GM19240 (cell line): Measurements from ENCODE around the gene ATPAF1.
"Not testable (repeated sequence)": the region's sequence is repeated elsewhere in the genome, so short reads cannot be mapped to it uniquely, and the experiment has no call there.

Experiments
- DNase-seq: peaks from one replicate; pipeline ENCODE4 v3.0.0; 2011; ENCODE audit warnings: low spot score; ENCODE audit not compliant: insufficient read length

Gene ATPAF1, protein sequence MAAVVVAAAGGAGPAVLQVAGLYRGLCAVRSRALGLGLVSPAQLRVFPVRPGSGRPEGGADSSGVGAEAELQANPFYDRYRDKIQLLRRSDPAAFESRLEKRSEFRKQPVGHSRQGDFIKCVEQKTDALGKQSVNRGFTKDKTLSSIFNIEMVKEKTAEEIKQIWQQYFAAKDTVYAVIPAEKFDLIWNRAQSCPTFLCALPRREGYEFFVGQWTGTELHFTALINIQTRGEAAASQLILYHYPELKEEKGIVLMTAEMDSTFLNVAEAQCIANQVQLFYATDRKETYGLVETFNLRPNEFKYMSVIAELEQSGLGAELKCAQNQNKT

DNA sequence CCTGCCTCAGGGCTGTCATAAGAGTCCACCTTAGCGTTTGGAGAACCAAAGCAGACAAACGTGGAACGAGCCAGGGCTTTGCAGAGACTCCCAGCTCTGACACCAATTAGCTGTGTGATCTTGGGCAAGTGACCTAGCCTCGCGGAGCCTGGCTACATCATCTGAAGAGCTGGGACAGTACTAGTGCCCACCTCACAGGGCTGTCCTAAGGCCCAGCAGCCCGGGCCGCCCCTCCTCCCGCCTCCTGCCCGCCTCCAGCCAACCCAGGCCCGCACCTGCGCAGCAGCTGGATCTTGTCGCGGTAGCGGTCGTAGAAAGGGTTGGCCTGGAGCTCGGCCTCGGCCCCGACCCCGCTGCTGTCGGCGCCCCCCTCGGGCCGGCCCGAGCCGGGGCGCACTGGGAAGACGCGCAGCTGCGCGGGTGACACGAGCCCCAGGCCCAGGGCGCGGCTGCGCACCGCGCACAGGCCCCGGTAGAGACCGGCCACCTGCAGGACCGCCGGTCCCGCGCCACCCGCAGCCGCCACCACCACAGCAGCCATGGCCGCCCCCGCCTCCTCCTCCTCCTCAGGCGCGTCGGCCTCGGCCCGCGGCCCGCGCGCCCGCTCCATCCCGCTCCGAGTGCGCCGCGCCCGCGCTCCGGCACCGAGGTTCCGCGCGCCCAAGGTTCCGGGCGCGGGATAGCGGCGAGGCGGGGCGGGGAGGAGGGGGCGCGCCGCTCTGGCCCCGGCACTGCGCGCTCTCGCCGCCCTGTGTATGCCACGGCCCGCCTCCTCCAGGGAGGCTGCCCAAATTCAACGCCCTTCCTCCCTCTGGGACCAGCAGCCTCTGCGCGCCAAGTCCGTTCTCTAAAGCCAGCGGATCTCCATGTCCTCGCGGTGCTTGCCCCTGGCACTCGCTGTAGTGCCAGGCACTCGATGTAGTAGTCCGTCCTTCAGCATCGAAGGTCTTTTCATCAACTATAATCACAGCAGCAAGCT is at the start of gene ATPAF1:
ATPAF1 (minus strand) TSS at position 583 of the 979 bp plus-strand sequence; CDS start at position 541, 42 bp downstream.
- DNase-seq: peak; percentile 59

DNA sequence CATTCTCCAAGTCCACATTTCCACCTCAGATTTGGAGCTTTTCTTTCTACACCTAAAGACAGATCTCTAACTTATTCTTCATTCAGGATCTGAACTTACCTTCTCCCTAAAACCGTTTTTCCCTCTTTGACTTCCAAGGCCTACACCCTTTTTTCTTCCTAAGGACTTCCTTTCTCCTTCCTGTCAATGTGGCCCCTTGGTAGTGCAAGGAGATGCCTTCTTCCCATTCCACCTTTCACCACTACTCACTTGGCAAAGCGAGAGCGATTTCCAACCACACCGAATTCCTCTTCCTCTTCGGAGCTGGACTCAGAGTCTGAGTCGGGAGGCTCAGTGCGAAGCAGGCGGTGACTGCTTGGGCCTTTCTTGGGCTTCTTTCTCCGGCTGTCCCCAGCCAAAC is 49.5 kb upstream of the ATPAF1 start:
- no peak for DNase-seq

DNA sequence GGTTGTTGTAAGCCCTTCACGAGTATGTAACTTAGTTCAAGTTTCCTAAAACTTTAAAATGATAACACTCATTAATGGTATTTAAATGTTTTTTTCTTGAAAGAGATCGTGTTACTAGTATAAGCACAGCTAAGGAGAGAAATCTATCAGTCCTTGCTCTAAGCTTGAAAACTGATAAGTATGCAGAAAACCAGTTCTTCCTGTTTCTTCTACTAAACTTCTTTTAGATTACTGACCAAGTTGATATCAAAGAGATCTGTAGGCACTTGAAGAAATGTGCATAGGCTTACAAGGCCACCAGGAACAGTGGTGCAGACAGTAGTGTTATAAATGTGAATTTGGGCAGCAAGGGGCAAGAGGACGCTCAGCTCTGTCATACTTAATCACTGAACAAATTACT is 46.8 kb upstream of the ATPAF1 start:
- DNase-seq: no peak

DNA sequence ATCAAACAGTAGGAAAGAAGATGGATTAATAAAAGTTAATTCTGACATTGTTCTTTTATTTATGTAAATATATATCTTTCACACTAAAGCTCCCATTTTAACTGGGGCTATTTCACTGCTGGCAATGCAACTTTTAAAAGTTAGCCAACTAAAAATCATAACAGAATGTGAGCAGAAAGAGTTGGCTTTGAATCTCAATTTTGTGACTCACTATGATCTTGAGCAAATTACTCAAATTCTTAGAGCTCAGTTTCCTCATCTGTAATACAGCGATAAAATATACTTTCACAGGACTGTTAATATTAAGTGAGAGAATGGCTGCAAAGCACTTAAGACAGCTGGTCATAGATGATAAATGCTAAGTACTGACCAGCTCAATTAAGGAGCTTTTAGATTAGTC is 40.0 kb upstream of the ATPAF1 start:
- DNase-seq: no peak

DNA sequence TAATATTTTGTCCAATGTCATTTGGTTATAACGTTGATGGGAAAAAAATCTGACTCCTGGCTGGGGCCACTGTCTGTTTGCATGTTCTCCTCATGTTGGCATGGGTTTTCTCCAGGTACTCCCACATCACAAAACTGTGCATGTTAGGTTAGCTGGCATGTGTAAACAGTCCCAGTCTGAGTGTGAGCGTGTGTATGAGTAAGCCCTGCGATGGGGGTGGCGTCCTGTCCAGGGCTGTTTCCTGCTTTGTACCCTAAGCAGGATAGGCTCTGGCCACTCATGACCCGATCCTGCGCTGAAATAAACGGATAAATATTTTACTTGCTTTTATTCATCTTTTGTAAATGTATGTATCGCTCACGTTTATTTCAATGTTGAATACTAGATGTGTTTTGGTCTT is 37.2 kb upstream of the ATPAF1 start:
- no peak for DNase-seq

DNA sequence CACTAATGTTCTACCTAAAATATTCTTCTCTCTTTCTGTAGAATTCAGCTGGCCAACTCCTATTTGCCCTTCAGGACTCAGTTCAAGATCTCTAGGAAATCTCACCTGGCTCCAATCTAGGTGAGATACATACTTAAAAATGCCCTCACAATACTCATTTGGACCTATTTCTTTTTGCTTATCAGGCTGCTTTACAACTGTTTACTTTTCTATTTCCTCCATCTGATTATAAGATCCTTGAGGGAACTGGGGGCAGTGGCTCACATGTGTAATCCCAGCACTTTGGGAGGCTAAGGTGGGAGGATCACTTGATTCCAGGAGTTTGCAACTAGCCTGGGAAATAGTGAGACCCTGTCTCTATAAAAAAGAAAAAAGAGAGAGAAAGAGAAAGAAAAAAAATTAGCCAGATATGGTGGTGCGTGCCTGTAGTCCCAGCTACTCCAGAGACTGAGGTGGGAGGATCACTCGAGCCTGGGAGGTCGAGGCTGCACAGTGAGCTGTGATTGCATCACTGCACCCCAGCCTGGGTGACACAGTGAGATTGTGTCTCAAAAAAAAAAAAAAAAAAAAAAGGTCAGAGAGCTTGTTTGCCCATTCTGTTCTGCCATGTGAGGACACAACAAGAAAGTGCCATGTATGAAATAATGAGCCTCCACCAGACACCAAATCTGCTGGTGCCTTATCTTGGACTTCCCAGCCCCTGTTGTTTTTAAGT is 35.9 kb upstream of the ATPAF1 start:
- DNase-seq: no peak

DNA sequence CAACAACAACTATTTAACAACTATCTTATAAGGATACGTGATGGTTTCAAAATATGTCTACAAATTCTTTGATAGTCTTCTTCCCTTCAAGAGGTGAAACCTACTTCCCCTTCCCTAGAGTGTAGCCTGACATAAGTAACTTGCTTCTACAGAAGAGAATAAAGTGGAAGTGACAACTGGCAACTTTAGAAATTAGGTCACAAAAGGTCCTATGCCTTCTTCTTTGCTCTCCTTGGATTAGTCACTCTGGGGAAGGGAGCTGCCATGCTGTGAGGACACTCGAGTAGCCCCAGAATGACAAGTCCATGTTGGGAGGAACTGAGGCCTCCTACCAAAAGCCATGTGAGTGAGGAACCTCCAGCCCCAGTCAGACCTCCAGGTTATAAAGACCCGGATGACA is 31.5 kb upstream of the ATPAF1 start:
- DNase-seq: no peak

DNA sequence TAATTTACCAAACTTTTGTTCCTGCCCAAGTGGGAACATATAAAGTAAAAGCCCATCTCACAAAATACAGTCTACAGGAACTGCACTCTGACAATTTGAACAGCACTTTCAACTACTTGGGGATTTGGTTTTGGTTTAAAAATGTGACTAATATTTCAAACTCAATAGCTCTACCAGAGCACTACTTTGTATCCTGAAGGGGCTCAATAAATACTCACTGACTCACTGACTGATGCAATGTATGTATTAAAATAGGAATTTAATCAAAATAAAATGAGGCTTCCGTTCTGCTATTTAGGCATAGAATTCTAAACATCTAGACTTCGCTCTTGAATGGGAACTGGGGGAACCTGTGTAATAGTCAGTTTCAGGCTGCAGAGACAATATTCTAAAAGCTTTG is 28.9 kb upstream of the ATPAF1 start:
- DNase-seq: no peak

DNA sequence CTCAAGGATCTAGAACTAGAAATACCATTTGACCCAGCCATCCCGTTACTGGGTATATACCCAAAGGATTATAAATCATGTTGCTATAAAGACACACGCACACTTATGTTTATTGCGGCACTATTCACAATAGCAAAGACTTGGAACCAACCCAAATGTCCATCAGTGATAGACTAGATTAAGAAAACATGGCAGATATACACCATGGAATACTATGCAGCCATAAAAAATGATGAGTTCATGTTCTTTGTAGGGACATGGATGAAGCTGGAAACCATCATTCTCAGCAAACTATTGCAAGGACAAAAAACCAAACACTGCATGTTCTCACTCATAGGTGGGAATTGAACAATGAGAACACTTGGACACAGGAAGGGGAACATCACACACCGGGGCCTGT is 26.5 kb upstream of the ATPAF1 start:
- not testable (repeated sequence) for DNase-seq

DNA sequence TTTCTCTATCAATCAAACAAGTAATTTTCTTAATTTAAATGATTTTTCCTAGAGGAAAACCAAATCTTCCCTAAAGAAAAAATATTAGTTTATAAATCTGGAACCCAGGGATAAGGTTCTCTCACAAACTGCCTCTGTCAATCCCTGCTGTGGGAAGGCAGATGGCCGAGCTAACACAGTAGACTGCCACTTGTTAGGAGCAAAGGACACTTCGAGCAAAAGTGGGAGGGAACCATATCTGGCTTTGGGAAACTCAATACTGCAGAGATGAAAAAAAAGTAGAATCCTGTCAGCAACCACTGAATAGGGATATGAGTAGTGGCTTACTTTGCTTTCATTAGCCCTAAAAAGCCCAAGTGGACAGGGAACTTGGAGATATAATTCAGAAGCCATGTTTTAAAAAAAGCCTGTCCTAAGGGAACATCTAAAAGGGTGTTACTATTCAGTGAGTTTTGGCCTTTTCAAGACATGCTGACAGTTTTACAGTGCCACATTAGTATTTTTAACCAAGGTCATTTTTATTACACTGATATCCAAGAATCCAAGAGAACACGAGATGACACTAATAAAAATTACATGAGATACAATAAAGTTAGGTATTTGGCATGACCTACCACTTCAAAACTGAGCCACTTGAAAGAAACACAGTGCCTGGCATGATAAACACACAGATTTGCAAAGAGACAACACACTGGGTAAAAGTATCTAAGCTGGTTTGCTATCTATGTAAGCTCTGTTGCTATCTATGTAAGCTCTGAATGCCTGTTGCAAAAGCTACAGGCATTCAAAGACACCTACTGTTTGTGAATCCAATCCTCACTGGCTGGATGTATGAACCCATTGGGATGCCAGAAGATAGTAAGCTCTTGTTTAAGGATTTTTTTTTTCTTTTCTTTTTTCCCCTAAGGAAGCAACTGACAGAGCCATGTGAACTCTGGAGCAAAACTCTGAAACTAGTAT is 24.9 kb upstream of the ATPAF1 start:
- DNase-seq: no peak

DNA sequence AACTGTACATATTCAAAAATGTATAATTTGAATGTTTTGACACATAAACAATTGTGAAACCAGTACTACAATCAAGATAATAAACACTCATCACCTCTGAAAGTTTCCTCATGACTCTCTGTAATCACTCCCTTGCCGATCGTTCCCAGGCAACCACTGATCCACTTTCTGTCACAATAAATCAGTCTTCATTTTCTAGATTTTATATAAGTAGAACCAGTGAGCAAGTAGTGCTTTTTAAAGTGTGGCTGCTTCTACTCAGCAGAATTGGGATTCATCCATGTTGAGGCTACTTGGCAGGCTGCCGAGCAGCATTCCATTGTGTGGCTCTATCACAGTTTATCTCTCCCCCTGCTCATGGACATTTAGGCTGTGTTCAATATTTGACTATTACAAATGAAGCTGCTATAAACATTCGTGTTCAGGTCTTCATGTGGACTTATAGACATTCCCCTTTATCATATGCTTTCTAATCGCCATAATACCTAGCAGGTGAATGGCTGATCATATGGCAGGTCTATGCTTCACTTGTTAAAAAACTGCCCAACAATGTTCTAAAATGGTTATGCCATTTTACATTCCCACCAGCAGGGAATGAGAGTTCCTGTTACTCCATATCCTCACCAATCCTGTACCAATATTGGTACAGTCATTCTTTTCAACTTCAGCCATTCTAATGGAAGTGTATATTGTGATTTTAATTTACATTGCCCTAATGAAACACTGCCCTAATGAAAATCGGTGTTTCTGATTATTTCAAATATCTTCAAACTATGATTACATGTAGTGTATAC is 24.0 kb upstream of the ATPAF1 start:
- no peak for DNase-seq

DNA sequence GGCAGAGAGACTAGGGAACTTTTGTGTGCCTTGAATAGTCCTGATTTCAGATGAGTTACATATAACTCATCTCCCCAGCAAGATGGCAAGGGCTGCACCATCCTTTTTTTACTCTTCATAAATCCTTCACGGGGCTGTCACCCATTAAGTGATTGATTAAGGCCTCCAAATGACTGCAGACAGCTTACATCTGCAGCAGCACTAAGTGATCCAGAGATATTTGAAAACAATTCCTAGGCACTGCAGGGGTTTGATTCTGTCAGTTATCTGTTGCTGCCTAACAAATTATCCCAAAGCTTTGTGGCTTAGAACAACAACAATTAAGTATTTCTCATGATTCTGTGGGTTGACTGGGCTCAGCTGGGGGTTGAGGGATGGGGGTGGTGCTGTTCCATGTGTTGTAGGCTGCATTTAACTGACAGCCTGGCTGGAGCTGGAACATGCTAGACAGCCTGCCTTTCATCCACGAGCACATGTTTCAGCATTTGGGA is 22.8 kb upstream of the ATPAF1 start:
- DNase-seq: no peak

DNA sequence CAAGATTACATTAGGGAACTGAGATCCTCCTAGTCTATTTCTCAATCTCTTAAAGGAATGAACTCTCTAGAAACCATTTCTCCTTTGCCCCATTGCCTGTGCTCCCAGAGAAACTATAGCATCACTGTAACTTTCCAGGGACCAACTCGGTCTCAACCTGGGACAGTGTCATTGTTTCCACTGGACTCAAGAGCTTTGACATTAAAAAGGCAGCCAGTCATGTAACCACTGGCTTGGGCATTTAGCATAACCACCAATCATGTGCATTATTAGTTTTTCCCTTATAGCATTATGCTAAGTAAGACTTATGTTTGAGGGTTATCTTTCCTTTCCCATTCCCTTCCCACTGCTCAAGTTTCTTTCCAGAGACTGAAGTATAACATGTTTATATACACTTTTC is 21.7 kb upstream of the ATPAF1 start:
- DNase-seq: no peak

DNA sequence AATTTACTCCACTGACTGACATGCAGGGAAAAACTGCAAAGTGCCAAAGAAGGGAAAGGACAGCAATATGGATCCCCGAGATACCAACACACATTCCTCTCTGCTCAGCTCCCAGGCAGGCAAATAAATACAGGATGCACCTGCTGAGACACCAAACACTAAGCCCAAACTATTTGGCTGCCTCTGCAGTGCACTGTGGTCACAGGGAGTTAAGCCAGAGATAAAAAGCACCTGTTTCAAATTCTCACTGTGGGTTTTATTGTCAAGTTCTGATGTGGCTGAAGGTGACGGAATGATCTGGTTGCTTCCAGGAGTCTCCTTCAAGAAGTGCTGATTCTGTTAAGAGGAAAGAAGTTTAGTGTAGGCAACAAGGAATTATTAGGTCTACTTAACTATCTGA is 21.2 kb upstream of the ATPAF1 start:
- DNase-seq: no peak

DNA sequence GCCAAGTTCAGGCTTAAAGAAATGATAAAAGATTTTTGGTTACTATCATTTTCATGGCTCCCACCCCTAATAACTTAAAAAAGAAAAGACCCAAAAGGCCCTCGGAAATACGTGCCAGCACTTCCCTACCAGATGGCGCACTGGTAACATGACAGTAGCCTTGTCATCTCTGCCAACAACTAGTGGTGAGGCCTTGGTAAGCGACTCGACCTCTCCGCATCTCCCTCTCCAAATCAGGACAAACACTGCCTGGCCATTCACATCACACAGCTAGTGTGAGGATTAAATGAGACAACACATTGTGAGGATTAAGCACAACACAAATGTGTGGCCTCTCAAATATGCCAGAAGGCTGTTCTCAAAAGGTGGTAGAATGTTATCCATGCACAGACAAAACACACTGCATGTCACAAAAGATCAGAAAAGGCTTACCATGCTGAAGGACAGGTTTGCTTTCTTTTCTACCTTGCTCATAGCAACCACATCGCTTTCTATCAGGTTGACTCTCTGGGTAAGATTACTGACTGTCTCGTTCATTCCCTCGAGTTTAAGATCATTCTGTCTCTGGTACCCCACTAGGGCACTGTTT is 19.9 kb upstream of the ATPAF1 start:
- DNase-seq: no peak

DNA sequence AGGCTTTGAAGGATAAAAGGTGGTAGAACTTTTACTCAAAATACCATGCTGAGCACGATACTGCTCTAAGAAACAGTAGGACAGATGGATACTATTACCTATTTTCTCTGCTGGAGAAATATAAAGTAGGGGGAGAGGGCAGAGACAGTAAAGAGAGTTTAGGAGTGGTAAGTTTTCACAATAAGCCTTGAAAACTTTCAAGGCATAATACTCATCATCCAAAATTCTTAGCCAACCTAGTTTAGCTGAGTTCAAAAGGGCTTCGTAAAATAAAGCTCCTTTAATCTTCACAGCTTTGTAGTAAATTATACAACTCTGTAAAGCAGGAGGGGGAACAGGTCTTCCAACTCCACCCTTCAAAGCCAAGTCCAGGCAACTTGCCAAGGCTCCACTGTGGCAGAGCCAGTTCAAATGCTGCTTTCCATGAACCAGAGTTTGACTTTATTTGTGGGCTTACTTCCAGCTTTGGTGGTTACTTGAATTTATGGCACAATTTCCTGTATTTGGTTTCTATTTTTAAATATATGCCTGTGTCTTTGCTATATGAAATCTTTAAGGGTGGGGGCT is 19.0 kb upstream of the ATPAF1 start:
- DNase-seq: no peak

DNA sequence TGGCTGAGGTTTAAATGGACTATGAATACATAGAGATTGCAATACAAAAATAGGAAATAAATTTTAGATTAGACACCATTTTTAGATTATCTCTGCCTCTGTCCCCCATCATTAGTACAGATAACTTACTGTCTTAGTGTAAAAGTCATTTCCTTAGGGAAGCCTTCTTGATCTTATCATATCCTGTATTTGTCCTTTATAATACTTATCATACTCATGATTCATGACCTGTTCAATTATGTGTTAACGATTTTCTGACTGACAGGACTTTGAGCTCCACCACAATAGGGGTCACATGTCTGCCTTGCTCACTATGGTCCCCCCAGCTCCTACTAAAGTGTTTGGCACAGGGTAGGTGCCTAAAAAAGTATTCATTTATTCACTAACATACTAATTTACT is 18.1 kb upstream of the ATPAF1 start:
- DNase-seq: no peak

DNA sequence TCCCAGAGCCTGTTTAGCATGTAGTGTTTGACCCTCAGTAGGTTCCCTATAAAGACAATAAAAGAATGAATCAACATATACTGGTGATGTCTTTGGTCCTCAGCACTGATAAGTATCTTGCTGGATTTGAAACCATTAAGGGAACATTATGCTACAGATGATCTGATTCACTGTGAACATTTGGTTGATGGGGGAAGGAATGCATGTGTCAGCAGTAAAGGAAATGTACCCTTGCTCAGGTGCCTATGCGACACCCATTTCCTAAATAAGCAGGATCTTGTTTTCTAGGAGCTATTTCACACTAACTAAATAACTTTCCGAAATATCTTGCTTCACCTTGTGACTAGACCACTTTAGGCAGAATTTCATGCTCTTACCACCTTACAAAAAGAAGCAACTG is 16.5 kb upstream of the ATPAF1 start:
- DNase-seq: no peak

DNA sequence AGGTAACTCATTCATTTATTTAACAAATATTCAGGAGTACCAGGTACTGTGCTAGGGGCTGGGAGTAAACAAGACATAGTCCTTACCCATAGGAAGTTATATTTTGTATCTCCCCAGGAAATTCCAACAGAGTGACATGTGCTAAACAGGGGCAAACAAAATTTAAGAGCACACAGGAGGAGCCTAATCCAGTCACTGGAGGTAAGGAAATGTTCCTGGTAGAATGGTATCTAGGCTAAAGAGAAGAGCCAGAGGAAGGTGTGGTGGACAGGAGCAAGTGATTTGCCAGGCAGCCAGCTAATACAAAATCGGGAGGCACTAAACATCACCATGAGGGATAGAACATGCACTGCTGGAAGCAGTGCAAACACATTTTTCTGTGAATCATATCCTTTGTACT is 13.9 kb upstream of the ATPAF1 start:
- DNase-seq: no peak
